Esophagus mucosa (tissue), 1 donor: Measurements from ENCODE around the gene CHP2. TPM values are rescaled to one million over a fixed set of nuclear protein-coding genes. Genes with fewer than 3 reads are reported as not detected.
A peak's percentile ranks its signal among the peaks of the same experiment; 100 is the strongest.
"Not testable (repeated sequence)": the region's sequence is repeated elsewhere in the genome, so short reads cannot be mapped to it uniquely, and the experiment has no call there.

ENCODE experiments used
- ATAC-seq: fragments of 200-7000 bp; cut with Tn5 transposase; one replicate; pipeline ENCODE4 v1.9.1; 2020
- total RNA-seq: library from RNA; stranded (reverse); gene quantifications from one replicate; pipeline ENCODE4 v1.2.4, GENCODE V29; 2023
- donor health status: DM: yes; HTN: yes; CAD: no.

The CHP2 gene
- total RNA-seq, 1 donor from 2014 or later = 0.08 TPM

- ATAC-seq = no peak
These were observed 6.2 kb upstream of the CHP2 start for GRCh38 chr16:23748630-23749029.

DNA sequence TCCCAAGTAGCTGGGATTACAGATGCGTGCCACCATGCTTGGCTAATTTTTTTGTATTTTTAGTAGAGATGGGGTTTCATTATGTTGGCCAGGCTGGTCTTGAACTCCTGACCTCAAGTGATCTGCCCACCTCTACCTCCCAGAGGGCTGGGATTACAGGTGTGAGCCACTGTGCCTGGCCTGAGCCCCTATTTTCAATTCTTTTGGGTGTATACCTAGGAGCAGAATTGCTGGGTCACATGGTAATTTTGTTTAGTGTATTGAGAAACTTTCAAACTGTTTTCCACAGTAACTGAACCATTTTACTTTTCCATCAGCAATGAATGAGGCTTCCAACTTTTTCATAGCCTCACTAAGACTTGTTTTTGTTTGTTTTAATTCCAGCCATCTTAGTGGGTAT is 3.8 kb upstream of the CHP2 start:
- not testable (repeated sequence) for ATAC-seq

DNA sequence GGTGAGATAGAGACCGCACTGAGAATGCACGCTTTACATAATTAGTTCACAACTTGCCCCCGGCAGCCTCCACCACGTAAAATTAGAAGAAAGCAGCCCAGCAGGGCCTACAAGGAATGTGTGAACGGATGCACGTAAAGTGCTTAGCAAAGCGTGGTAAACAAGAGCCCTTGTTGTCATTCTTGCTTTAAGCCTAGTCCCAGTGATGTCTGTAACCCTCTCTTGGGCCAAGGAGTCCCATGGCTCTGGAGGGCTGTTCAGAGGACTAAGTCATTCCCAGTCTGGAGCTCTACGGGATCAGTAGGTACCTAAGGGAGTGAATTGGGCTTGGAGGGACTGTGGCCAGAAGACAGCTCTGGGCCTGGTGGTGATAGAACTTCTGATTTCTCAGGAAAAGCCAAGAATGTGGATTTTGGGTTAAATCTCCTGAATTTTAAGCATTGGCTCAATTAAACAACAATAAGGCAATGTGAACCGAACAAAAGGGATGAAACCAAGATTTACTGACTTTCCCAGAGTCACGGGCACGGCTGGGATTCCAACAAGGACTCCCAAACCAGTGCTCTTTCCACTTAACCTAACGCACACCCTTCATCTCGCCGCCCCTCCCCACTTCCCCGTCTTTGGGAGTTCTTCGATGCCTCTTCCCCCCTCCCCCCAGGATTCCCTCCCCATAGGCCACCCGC is 775 bp upstream of the CHP2 start:
- ATAC-seq = no peak

DNA sequence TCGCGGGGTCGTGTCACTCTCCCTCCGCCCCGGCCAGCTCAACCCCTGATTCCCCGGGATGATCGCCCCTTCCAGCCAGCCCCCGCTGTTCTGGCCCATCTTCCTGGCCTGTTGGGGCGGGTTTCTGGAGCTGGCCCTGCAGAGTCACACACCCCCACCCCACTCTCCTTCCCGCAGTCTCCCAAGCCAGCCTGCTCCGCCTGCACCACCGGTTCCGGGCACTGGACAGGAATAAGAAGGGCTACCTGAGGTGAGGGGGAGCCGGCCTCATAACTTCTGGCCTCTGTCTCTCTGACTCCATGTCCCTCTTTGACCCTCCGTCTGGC is 621 bp downstream of the CHP2 start:
- ATAC-seq = no peak

- no peak for ATAC-seq
These were observed 2.3 kb downstream of the CHP2 start for GRCh38 chr16:23757116-23757515.

DNA sequence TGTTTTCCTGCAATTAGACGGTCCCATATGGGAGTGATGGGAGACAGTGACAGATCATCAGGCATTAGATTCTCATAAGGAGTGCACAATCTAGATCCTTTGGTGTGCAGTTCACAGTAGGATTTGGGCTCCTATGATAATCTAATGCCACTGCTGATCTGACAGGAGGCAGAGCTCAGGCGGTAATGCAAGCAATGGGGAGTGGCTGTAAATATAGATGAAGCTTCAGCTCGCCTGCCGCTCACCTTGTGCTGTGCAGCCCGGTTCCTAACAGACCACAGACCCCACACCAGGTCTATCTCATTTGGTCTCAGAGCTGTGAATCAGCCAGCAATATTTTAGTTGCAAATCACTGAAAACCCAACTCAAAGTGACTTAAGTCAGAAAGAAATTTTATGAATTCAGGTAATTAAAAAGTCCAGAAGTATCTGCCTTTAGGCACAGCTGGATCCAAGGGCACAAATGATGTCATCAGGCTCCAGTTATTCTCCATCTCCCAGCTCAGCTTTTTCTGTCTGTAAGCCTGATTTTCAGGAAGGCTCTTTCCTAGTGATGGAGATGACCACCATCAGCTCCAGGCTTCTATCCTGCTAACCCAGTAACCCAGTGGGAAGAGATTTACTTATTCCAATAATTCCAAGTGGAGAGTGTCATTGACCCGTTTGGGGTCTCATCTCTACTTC is 3.3 kb downstream of the CHP2 start:
- ATAC-seq = no peak

GRCh38 chr16:23765933-23766332 is 11.1 kb downstream of the CHP2 start:
- no peak for ATAC-seq

DNA sequence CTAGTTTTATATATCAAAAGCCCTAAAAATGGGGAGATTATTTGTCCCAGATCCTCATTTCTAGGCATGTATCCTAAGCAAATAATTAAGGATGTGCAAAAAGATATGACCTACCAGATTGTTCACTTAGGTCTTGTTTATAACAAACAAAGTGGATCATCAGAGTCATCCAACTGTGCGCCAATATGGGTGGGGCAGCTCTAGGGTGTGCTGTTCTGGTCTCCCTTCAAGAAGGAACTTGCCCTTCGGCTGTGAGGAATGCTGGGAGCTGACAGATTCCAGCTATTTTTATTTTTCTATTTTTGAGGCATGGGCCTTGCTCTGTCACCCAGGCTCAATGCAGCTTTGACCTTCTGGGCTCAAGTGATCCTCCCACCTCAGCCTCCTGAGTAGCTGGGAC is 13.8 kb downstream of the CHP2 start:
- peak; percentile 79 for ATAC-seq

DNA sequence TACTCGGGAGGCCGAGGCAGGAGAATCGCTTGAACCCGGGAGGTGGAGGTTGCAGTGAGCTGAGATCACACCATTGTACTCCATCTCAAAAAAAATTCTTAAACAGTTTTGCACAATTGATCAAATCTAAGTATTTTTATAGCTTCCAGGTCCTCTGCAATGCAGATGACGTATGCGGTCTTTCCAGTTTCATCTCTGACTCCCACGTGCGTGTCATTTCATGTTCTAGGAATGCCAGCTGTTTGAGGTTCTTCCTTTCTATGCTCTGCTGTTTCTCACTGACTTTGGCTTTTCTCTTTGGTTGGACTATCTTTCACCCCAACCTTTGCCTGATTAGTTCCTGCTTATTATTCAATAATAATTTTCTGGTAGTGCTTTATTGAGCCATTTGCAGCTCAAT is 16.2 kb downstream of the CHP2 start:
- ATAC-seq = peak; percentile 83

- ATAC-seq = peak; percentile 73
These were observed 16.8 kb downstream of the CHP2 start for GRCh38 chr16:23771642-23772041.

- no peak for ATAC-seq
These were observed 18.5 kb downstream of the CHP2 start for GRCh38 chr16:23773339-23773738.

- no peak for ATAC-seq
These were observed 26.4 kb downstream of the CHP2 start for GRCh38 chr16:23781176-23781575.

DNA sequence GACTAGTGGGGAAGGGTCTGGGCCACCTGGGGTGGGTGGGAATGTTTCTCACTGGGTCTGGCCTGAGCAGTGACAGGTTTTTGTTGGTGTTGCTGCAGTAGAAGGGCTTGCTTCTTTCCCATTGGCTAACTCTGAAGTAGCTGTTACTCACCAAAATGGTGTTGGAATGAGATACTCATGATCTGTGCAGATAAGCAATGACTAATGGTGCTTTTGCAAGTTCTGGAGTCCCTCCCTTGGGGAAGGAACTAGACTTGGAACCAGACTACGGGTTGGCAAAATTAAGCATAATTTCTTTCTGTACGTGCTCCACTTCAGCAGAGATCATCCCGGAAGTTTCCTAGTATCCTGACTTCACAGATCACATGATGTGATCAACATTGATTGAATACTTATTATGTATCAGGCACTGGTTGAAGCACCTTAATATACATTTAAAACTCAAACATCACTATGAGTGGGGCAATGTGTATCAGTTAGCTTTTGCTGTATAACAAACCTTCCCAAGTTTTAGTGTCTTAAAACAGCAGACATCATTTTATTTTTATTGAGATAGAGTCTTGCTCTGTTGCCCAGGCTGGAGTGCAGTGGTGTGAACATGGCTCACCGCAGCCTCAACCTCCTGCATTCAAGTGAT is 30.1 kb downstream of the CHP2 start:
- ATAC-seq = peak; percentile 33

DNA sequence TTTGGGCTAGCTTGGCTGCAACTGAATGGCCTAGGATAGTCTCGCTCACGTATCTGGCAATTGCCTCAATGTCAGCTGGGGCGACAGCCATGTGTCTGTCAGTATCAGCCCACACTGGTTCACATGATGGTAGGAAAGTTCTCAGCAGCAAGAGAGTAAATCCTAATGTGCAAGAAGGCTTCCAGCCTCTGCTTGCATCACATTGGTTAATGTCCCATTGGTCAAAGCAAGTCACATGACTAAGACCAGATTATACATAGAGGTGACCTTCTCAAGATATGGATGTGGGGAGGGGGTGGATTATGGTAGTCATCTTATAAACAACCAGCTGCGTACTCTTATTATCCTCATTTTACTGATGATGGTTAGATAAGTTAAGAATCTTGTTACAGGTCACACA is 31.0 kb downstream of the CHP2 start:
- no peak for ATAC-seq

- no peak for ATAC-seq
These were observed 32.2 kb downstream of the CHP2 start for GRCh38 chr16:23786964-23787561.

GRCh38 chr16:23788685-23789084 is 33.9 kb downstream of the CHP2 start:
- no peak for ATAC-seq

- ATAC-seq = no peak
These were observed 40.6 kb downstream of the CHP2 start for GRCh38 chr16:23795378-23795777.

GRCh38 chr16:23796941-23797340 is 42.1 kb downstream of the CHP2 start:
- no peak for ATAC-seq

DNA sequence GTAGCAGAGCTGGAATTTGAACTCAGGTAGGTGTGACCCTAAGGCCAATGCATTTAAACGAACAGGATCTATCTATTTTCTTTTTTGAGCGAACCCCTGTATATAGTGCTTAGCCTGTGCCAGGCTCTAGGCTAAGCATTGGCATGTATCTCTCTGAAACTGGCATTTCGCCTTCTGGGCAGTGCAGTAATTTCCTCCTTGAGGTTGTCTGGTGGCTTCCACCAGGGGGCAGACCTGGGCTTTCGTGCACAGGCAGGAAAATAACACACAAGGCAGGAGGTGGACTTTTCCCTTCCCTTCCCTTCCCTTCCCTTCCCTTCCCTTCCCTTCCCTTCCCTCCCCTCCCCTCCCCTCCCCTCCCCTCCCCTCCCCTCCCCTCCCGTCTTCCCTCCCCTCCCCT is 46.6 kb downstream of the CHP2 start:
- peak; percentile 80 for ATAC-seq

DNA sequence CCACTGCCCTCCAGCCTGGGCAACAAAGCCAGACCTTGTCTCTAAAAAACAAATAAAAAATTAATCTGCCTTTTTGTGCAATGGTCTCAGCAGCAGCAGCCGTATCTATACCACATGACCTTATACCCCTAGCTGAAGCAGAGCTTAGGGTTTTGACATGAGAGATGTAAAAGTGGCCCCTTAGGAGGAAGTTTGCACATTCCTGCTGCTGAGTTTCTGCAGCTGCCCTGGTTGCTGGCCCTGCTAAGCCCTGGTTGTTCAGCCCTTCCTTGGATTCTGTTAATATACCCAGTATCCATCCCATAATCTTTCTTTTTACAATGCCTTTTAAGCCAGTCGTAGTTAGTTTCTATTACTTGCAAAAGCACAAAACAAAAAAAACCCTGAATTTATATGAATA is 48.0 kb downstream of the CHP2 start:
- ATAC-seq = no peak

- ATAC-seq = peak; percentile 70
These were observed 48.8 kb downstream of the CHP2 start for GRCh38 chr16:23803591-23804123.

- no peak for ATAC-seq
These were observed 52.2 kb downstream of the CHP2 start for GRCh38 chr16:23807028-23807427.
